ENCODE results near the gene NLRP1.

The NLRP1 gene

DNA sequence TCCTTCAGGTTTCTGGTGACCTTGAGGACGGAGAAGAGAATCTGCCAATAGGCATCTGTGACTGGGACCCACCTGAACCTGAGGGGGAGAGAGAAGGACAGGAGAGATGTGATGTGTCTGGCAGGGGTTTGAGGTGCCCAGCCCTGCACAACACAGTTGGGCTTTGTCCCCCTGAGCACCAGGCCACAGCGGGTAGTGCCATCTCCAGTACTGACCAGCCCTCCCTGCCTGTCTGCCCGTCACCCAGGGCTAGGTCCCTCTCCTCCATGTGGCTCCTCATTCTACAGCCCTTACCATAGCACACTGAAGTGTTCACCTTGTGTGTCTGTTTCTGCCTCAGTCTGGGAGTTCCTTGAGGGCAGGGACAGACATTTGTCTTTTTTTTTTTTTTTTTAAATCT, 30.8 kb downstream of the NLRP1 start:
- DNase-seq = no peak

DNA sequence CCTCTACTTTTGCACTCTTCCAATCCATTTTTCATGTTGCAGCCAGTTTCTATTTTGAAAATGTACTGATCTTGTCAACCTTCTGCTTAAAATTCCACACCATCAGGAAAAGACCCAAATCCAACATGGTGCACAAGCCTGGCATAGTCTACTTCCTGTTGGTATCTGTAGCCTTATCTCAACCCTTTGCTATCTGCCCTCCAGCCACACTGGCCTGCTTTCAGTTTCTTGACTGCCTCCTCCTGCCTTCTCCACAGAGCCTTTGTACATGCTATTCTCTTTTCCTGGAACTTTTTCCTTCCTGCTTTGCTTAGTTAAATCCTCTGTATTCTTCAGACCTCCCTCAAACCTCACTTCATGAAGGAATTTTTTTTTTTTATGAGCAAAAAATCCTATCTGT, 31.5 kb downstream of the NLRP1 start:
- DNase-seq = no peak

GRCh38 chr17:5545051-5545987, 39.0 kb downstream of the NLRP1 start:
- DNase-seq = no peak

- no peak for DNase-seq
These were observed 40.2 kb downstream of the NLRP1 start for GRCh38 chr17:5544115-5544514.

- DNase-seq = no peak
These were observed 42.6 kb downstream of the NLRP1 start for GRCh38 chr17:5541610-5542202.

DNA sequence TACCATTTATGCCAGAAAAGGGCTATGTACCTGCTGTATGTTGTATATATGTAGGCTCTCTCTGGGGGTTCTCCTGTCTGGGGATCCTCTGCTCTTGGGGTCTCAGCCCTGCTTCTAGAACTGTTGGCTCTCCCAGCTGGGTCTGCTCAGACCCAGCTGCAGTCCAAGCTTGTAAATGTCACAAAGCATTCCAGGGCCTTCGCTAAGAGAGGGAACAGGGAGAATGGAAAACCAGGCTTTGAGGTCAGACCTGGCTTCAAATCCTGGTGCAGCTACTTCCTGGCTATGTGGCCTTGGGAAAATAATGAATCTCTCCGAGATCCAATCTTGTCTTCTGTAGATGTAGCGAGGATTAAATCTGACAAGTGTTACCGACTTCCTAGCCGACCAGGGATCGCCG, 44.0 kb downstream of the NLRP1 start:
- DNase-seq = no peak

GRCh38 chr17:5539286-5539685, 45.0 kb downstream of the NLRP1 start:
- no peak for DNase-seq

DNA sequence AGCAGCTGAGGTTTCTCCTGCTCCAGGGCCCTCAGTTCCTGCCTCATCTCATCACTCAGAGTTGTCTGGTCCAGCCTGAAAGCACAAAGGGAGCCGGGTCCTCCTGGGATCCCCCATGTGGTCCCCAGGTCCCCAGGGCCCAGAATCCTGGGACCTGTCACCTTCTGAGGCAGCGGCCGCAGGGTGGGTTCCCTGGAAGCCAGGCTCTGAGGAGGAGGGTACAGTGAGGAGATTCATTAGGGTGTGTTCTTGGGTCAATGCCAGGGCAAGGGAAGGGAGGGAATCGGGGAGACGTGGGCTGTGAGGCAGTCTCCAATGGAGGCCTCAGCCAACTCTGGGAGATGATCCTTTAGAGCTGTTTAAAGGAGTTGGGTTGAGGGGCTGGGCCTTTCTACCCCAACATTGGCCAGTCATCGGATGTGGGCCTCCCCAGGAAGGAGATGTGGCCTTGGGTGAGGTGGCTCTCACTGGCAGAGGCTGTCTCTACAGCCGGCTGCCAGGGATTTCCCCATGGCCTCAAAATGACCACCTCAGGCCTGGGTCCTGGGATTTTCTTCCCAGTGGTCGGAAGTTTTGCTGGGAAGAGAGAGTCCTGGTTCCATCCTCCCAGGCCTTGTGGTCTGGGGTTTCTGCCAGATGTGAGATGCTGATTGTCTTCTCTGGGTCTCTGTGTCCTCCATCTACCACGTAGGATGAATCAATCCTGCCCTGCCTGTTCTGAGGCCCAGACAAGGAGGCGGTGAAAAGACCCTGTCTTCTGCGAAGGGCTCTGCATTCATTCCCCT, 47.3 kb downstream of the NLRP1 start:
- DNase-seq = peak; percentile 48

GRCh38 chr17:5535436-5535835, 48.9 kb downstream of the NLRP1 start:
- no peak for DNase-seq

GRCh38 chr17:5533486-5534315, 50.6 kb downstream of the NLRP1 start:
- DNase-seq = no peak

DNA sequence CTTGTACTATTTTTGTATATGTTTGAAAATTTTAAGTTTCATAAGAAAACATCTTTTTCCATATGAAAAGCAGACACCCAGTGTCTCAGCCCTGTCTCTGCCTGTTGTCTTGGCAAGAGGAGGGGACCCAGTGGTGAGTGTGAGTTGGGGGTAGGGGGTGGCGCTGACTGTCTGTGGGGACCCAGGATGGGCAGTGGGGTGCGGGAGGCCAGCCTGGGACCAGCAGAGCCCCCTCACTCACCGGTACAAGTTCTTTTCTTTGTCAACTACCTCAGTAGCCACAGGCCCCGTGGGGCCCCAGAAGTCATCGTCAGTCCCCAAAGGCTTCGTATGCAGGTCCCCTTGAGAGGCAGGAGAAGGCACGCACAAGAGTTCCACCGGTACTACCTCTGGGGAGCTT, 51.7 kb downstream of the NLRP1 start:
- no peak for DNase-seq

GRCh38 chr17:5531085-5531418, 53.3 kb downstream of the NLRP1 start:
- DNase-seq = no peak

DNA sequence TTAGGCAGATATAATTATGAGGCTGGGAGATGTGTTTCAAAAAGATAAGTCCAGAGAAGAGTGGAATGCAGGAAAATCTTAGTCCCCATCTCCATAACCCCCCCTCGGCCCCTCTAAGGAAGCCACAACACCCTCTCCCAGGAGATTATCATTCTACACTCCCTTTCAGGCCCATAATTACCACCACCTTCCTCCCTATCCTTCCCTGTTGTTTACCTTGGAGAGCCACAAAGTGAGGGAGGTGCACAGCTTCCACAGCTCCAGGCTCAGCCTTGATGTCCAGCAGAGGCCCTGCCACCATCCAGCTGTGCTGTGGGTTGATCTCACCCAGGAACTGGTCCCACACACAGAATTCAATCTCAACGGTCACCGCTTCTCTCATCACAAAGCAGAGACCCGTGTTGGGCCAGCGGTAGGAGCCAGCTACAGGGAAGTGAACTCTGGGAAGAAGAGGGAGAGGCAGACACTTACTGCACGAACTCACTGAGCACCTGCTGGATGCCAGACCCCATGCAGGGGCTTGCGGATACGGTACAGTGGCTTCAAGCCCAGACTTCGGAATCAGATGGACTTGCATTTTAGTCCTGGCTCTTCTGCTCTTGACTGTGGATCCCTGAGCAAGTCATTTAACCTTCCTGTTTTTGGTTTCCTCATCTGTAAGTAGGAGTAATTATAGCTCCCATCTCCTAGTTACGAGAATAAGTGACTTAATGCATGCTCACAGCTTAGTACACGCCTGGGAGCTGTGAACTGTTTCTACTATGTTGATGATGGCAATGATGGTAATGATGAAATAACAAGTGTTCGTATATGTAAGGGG, 53.8 kb downstream of the NLRP1 start:
- DNase-seq = no peak

- DNase-seq = no peak
These were observed 56.6 kb downstream of the NLRP1 start for GRCh38 chr17:5527601-5528250.

GRCh38 chr17:5526821-5527598, 57.3 kb downstream of the NLRP1 start:
- DNase-seq = peak; percentile 83

DNA sequence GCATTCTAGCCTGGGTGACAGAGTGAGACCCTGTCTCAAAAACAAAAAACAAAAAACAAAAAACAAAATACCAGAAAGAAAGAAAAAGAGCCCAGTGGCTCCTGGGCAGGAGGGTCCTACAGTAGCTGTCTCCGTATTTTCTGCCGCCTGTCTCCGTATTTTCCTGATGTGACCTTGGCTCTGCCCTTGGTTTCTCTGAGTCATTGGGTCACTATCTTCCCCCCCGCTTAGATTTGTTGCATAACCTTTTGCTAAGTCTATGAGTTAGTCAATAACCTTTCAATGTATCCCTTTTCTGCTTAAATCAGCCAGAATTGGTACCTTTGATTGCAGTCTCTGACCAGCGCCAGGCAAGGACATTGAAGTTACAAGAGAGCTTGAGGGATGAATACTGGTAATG, 61.1 kb downstream of the NLRP1 start:
- no peak for DNase-seq

DNA sequence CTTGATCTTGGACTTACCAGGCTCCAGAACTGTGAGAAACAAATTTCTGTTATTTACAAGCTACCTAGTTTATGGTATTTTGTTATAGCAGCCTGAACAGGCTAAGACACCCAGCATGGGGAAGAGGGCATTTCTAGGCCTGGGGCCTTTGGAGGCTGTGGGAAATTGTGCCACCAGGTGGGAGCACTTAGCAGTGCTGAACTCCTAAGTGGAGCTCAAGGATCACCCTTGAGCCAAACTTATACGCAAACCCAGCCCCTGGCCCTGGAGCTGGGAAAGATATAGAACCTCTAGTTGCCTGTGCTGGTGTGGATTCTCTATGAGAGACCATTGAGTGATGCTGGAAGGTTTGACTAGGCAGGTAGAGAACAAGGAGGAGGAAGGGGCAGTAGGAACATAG, 61.8 kb downstream of the NLRP1 start:
- DNase-seq = no peak

DNA sequence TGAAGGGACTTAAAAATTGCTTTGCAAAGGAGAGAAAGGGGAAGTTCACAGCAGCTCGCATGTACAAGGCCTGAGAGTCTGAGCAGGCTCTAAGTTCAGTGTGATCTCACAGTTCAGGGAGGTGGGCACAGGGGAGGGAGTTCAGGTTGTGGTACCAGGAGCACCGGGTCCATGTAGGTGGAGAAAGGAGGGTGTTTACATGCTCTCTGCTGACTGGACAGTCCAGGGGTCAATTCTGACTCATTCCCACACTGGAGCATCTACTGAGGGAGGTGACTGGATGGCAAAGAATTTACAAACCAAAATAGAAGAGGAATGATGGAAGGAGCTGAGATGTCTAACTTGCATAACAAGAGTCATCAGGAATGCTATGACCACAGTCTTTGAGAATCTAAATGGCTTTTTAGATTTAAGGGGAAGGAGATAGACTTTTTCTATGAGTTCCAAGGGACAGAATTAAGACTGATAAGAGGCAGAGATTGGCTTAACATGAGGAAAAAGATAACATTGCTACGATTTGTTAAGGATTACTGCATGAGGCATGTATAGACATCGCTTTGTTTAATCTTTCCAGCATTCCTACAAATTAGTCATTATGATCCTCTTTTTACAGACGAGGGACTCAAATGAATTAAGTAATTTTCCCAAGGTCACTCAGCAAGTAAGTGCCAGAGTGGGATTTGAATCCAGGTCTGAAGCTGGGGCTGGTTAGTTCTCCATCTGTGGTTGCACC, 68.1 kb downstream of the NLRP1 start:
- DNase-seq = no peak

DNA sequence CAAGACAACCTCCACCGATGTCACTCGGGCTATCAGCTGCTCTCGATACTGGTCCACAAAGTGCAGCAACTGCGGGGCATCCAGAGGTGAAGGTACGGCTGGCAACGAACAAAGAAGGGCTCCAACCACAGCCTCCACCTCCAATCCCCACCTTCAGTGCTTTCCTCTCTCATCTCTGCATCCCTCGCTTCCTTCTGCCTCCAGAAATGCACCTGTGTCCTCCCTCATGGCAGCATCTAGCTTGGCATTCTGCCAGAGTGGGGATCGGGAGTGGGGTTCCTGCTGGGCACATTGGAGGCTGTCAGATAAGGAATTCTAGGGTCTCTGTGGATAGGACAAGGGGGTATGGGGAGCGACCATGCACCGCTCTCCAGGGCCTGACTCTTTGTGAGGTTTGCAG, 69.3 kb downstream of the NLRP1 start:
- DNase-seq = no peak

GRCh38 chr17:5513628-5514027, 70.7 kb downstream of the NLRP1 start:
- DNase-seq = no peak
